ENCODE data around the gene HOXB13. TPM values are rescaled to one million over a fixed set of nuclear protein-coding genes. Genes with fewer than 3 reads are reported as not detected.

The HOXB13 gene
- total and polyA plus RNA-seq, 8 donors: 0.15 to 0.29 TPM; not detected in 6

DNA sequence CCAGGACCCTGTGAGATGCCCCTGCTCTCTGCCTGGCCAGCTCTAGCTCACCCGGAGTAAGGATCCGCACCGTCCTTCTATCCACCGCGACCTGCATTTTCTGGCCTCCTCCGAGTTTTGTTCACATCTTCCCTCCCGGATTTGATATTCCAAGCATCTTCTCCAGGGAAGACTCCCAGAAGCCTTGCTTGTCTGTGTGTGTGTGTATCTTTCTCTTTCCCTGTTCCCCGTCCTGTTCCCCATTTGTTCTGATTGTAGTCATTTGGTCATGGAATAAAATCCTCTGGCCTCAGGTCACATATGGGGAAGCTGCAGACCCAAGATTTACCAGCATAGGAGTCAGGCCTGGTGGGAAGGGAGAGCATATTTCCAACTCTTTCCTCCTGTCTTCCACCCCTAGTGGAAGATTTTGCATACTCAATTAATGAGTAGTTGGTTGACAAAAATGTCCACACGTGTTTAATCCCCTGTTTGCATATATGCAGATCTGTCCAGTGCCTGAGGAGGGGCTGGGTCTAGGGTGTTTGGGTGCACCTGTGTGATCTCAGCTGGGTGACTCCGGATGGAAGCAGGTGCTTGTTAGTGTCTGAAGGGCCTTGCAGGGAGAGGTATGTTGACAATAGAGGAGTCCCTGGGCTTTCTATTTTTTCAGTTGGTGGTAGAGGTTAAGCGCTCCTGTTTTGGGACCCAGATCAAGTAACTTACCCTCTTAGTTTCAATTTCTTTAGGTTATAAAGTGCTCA, 8.1 kb downstream of the HOXB13 start:
- H3K4me3 ChIP-seq: no peak overlapping the region
- no peaks in the 10 kb centered on the region for H3K36me3 ChIP-seq
- peaks cover 0 to 15% (median 0%) of the 10 kb centered on the region in 4 donors for H3K9me3 ChIP-seq
- no peak overlapping the region for H3K27ac ChIP-seq
- DNase-seq: no peak
- 17 to 24% (median 23%) methylated on average over 11 of the region's 11 CpGs for WGBS, 5 donors
- H3K4me1 ChIP-seq: peaks cover 8 to 49% (median 35%) of the 10 kb centered on the region in 4 donors
- peaks cover 51 to 100% (median 98%) of the 10 kb centered on the region in 3 donors for H3K27me3 ChIP-seq
- TF ChIP-seq EP300 (IDR thresholded peaks at IDR 0.05): no peak
- TF ChIP-seq POLR2A (IDR thresholded peaks at IDR 0.05): no peak
- no peak for TF ChIP-seq CTCF (IDR thresholded peaks at IDR 0.05)
- no peak for TF ChIP-seq POLR2AphosphoS5 (IDR thresholded peaks at IDR 0.05)
- intact Hi-C loops (cut with DNase I; ENCODE audit: low total_unique reads): loop anchor here (10.0 kb wide), 2 partner anchors 74 to 164 kb away; no protein-coding TSS in a partner anchor

- Histone ChIP-seq H3K4me3 (no peak overlapping the region), H3K27ac (no peak overlapping the region), H3K4me1 (peaks cover under 1 to 42% (median 29%) of the 10 kb centered on the region in 4 donors), H3K27me3 (peaks cover 50 to 100% (median 93%) of the 10 kb centered on the region in 3 donors), H3K9me3 (peaks cover 0 to 15% (median 0%) of the 10 kb centered on the region in 4 donors), H3K36me3 (no peaks in the 10 kb centered on the region)
- 6 to 13% (median 9%) methylated on average over 31 to 37 of the region's 37 CpGs for WGBS, 5 donors
- DNase-seq: no peak
- intact Hi-C loops (cut with DNase I; ENCODE audit: low total_unique reads): loop anchor here (10.0 kb wide), 2 partner anchors 75 to 165 kb away; no protein-coding TSS in a partner anchor
- TF ChIP-seq CTCF (IDR thresholded peaks at IDR 0.05) (no peak), EP300 (IDR thresholded peaks at IDR 0.05) (no peak), POLR2AphosphoS5 (IDR thresholded peaks at IDR 0.05) (no peak), POLR2A (IDR thresholded peaks at IDR 0.05) (no peak)
Measured at GRCh38 chr17:48719642-48720265, 8.8 kb downstream of the HOXB13 start.

- Histone ChIP-seq H3K36me3 (no peaks in the 10 kb centered on the region), H3K27ac (no peak overlapping the region), H3K4me1 (peaks cover 0 to 35% (median 21%) of the 10 kb centered on the region in 4 donors), H3K4me3 (no peak overlapping the region), H3K9me3 (peaks cover 0 to 15% (median 0%) of the 10 kb centered on the region in 4 donors), H3K27me3 (peaks cover 50 to 100% (median 85%) of the 10 kb centered on the region in 3 donors)
- intact Hi-C loops (cut with DNase I; ENCODE audit: low total_unique reads): no loop called here
- WGBS, 5 donors: 5 to 11% (median 9%) methylated on average over 58 to 80 of the region's 80 CpGs
- DNase-seq: peak in 1 of 2 donors; percentile 44
- TF ChIP-seq EP300 (IDR thresholded peaks at IDR 0.05) (no peak), CTCF (IDR thresholded peaks at IDR 0.05) (no peak), POLR2AphosphoS5 (IDR thresholded peaks at IDR 0.05) (no peak), POLR2A (IDR thresholded peaks at IDR 0.05) (no peak)
Measured at GRCh38 chr17:48718761-48719641, 9.5 kb downstream of the HOXB13 start.

All from stomach (tissue), 9 donors.